IMR-90 (cell line): Measurements from ENCODE around the gene LRPPRC. TPM values are rescaled to one million over a fixed set of nuclear protein-coding genes. Genes with fewer than 3 reads are reported as not detected.
A peak's percentile ranks its signal among the peaks of the same experiment; 100 is the strongest.

Experiments used
- ATAC-seq: fragments of 200-7000 bp; cut with Tn5 transposase; 2 replicates; pipeline ENCODE4 v1.9.1; 2020; ENCODE audit warnings: low read depth, mild to moderate bottlenecking, moderate library complexity
- BruUV-seq: library from RNA; stranded (reverse); fragments of 400-500 nt; replicated peaks from 2 replicates; lab custom pipeline; 2021; lab: Mats Ljungman, UMichigan
- CTCF ChIA-PET: fragments of 300-600 bp; formaldehyde crosslinking; extraction: SDS; loops from one replicate; lab custom pipeline; 2021; ENCODE audit warnings: antibody characterized with exemption; lab: Yijun Ruan, JAX
- POLR2A ChIA-PET: fragments of 300-600 bp; sonication (Branson Sonifier 250); formaldehyde crosslinking; loops from one replicate; lab custom pipeline; 2022; ENCODE audit warnings: antibody characterized with exemption; ENCODE audit not compliant: unreplicated experiment; lab: Charles Lee
- DNase-seq: peaks from one replicate; pipeline ENCODE4 v3.0.0; 2013
- H2AFZ ChIP-seq: replicated peaks from 2 replicates; pipeline ENCODE3; 2013; ENCODE audit warnings: low read length, mild to moderate bottlenecking; ENCODE audit not compliant: poor library complexity
- H2AK5ac ChIP-seq: 2 replicates; pipeline ENCODE4 v1.6.1; 2013; ENCODE audit warnings: low read depth, low read length, inconsistent platforms
- H2AK9ac ChIP-seq: replicated peaks from 2 replicates; pipeline ENCODE3; 2013; ENCODE audit warnings: mild to moderate bottlenecking, low read depth, low read length, moderate library complexity; ENCODE audit not compliant: poor library complexity
- H2BK120ac ChIP-seq: 2 replicates; pipeline ENCODE4 v1.6.1; 2013; ENCODE audit warnings: low read depth, low read length, inconsistent platforms
- H2BK15ac ChIP-seq: 3 replicates; pipeline ENCODE4 v1.6.1; 2013; ENCODE audit warnings: low read depth, low read length, inconsistent platforms
- H2BK20ac ChIP-seq: 2 replicates; pipeline ENCODE4 v1.6.1; 2013; ENCODE audit warnings: low read depth, mild to moderate bottlenecking, inconsistent platforms, low read length, moderate library complexity
- H2BK5ac ChIP-seq: 2 replicates; pipeline ENCODE4 v1.6.1; 2013; ENCODE audit warnings: mild to moderate bottlenecking, low read depth, low read length, inconsistent platforms; ENCODE audit not compliant: poor library complexity, severe bottlenecking
- H3K14ac ChIP-seq: replicated peaks from 2 replicates; pipeline ENCODE4 v1.6.1; 2013; ENCODE audit warnings: low read depth, low read length, inconsistent platforms
- H3K18ac ChIP-seq: 2 replicates; pipeline ENCODE4 v1.6.1; 2013; ENCODE audit warnings: low read depth, low read length, control low read depth
- H3K23ac ChIP-seq: 2 replicates; pipeline ENCODE4 v1.6.1; 2013; ENCODE audit warnings: low read depth, low read length, inconsistent platforms
- H3K27ac ChIP-seq: 2 replicates; pipeline ENCODE4 v1.5.1; 2013; ENCODE audit warnings: mild to moderate bottlenecking, control low read depth, low read length; ENCODE audit not compliant: insufficient read depth
- H3K27me3 ChIP-seq: 2 replicates; pipeline ENCODE4 v1.6.1; 2013; ENCODE audit warnings: low read length; ENCODE audit not compliant: control insufficient read depth, insufficient read depth
- H3K36me3 ChIP-seq: 2 replicates; pipeline ENCODE4 v1.6.1; 2013; ENCODE audit warnings: low read length, mixed read lengths; ENCODE audit not compliant: control insufficient read depth, insufficient read depth
- H3K4ac ChIP-seq: 2 replicates; pipeline ENCODE4 v1.6.1; 2013; ENCODE audit warnings: low read depth, low read length, inconsistent platforms
- H3K4me1 ChIP-seq: 2 replicates; pipeline ENCODE4 v1.6.1; 2013; ENCODE audit warnings: low read length, mixed read lengths; ENCODE audit not compliant: control insufficient read depth, insufficient read depth
- H3K4me2 ChIP-seq: 2 replicates; pipeline ENCODE4 v1.6.1; 2013; ENCODE audit warnings: low read depth, mild to moderate bottlenecking, control low read depth, low read length, moderate library complexity
- H3K4me3 ChIP-seq: 2 replicates; pipeline ENCODE4 v1.5.1; 2013; ENCODE audit warnings: low read depth, mild to moderate bottlenecking, control low read depth, low read length, moderate library complexity; ENCODE audit not compliant: insufficient read depth
- H3K56ac ChIP-seq: 2 replicates; pipeline ENCODE4 v1.6.1; 2013; ENCODE audit warnings: low read length, inconsistent platforms; ENCODE audit not compliant: insufficient read depth; ENCODE audit errors: extremely low read depth
- H3K79me1 ChIP-seq, 2 experiments: 2 replicates each; pipeline ENCODE4 v1.6.1; 2013; ENCODE audit warnings: low read length in 2 of 2, inconsistent platforms in 1 of 2, low read depth in 1 of 2
- H3K9ac ChIP-seq: 2 replicates; pipeline ENCODE4 v1.6.1; 2013; ENCODE audit warnings: low read depth, low read length, control low read depth
- H3K9me1 ChIP-seq: 2 replicates; pipeline ENCODE4 v1.6.1; 2013; ENCODE audit warnings: low read length, inconsistent platforms; ENCODE audit not compliant: insufficient read depth
- H3K9me3 ChIP-seq: 2 replicates; pipeline ENCODE4 v1.6.1; 2013; ENCODE audit warnings: low read length; ENCODE audit not compliant: control insufficient read depth, insufficient read depth
- H4K20me1 ChIP-seq: 2 replicates; pipeline ENCODE4 v1.6.1; 2013; ENCODE audit warnings: low read length, inconsistent platforms; ENCODE audit not compliant: insufficient read depth
- H4K5ac ChIP-seq: 2 replicates; pipeline ENCODE4 v1.6.1; 2013; ENCODE audit warnings: mild to moderate bottlenecking, low read depth, low read length, control low read depth
- H4K8ac ChIP-seq, 2 experiments: 2 replicates each; pipeline ENCODE4 v1.6.1; 2013; ENCODE audit warnings: low read depth in 2 of 2, low read length in 2 of 2, control low read depth in 1 of 2, inconsistent platforms in 1 of 2
- H4K91ac ChIP-seq: 2 replicates; pipeline ENCODE4 v1.6.1; 2013; ENCODE audit warnings: low read depth, low read length, inconsistent platforms; ENCODE audit not compliant: insufficient read depth
- CEBPB ChIP-seq: IDR thresholded peaks from 2 replicates; pipeline ENCODE4 v1.6.1; 2012; ENCODE audit warnings: low read depth, low read length, improper control_type of control experiment
- CTCF ChIP-seq: conservative IDR thresholded peaks from 2 replicates; pipeline ENCODE4 v1.5.1; 2012; ENCODE audit warnings: mild to moderate bottlenecking, low read depth, low read length, improper control_type of control experiment
- FOS ChIP-seq: fragments of 150-350 bp; IDR thresholded peaks from 2 replicates; pipeline ENCODE4 v1.6.1; 2016; ENCODE audit warnings: low read depth, low read length
- MAFK ChIP-seq: IDR thresholded peaks from 2 replicates; pipeline ENCODE4 v1.6.1; 2012; ENCODE audit warnings: low read depth, low read length, improper control_type of control experiment
- RAD21 ChIP-seq: IDR thresholded peaks from 2 replicates; pipeline ENCODE4 v1.6.1; 2012; ENCODE audit warnings: low read length, improper control_type of control experiment
- RCOR1 ChIP-seq: IDR thresholded peaks from 2 replicates; pipeline ENCODE4 v1.6.1; 2012; ENCODE audit warnings: mild to moderate bottlenecking, low read length, improper control_type of control experiment; ENCODE audit not compliant: insufficient replicate concordance
- RFX5 ChIP-seq: IDR thresholded peaks from 2 replicates; pipeline ENCODE4 v1.8.0; 2012; ENCODE audit warnings: low read depth, mild to moderate bottlenecking, low read length, moderate library complexity
- WGBS, 2 experiments: methylation state at CpG; one replicate each; pipeline versions ENCODE4 v1.1.5 to v1.1.7; 2013; ENCODE audit warnings: missing lambda C conversion rate in 2 of 2; ENCODE audit not compliant: insufficient read length in 1 of 2; ENCODE audit errors: extremely low coverage in 2 of 2; 5-methylcytosine and 5-hydroxymethylcytosine counted together
- dilution Hi-C: fragments of 300-500 bp; cut with HindIII; formaldehyde crosslinking; loops from one replicate; pipeline ENCODE4 v1.14.3; 2018; ENCODE audit warnings: low sequenced_read_pairs; ENCODE audit not compliant: unreplicated experiment
- in situ Hi-C: fragments of 300-500 bp; cut with MboI; formaldehyde crosslinking; loops from 3 replicates; pipeline ENCODE4 v1.14.3; 2019; ENCODE audit warnings: low sequenced_read_pairs, inconsistent platforms, mixed read lengths
- intact Hi-C: fragments of 100-400 bp; cut with micrococcal nuclease; formaldehyde crosslinking; loops from 2 replicates; pipeline ENCODE4 v1.10.0; 2022
- polyA plus RNA-seq, 3 experiments: library from polyadenylated mRNA; depleted of rRNA; stranded (reverse); fragments of >200 nt; gene quantifications; 2 replicates each; pipeline ENCODE4 v1.2.3, GENCODE V29; 2012; ENCODE audit warnings: low replicate concordance in 1 of 3
- total RNA-seq: library from RNA; depleted of rRNA; stranded (reverse); fragments of >200 nt; gene quantifications from 2 replicates; pipeline ENCODE4 v1.2.3, GENCODE V29; 2012

Gene LRPPRC
- total and polyA plus RNA-seq, 2 of the 4 experiments (the other 2 are of a cell fraction): 30.4 to 36.0 TPM

- Histone ChIP-seq H3K14ac (no peak overlapping the region), H3K27me3 (peaks cover 4% of the 10 kb centered on the region), H3K9me1 (peaks cover 7% of the 10 kb centered on the region), H2BK120ac (no peak overlapping the region), H4K8ac (no peak overlapping the region), H2AK9ac (no peak overlapping the region), H2AFZ (no peak overlapping the region), H3K23ac (no peak overlapping the region), H3K4me3 (no peak overlapping the region), H4K91ac (no peak overlapping the region), H3K9me3 (no peaks in the 10 kb centered on the region), H2BK20ac (peak overlapping the region; percentile 32; the same call in 1 of the 2 replicates), H3K18ac (no peak overlapping the region), H3K56ac (no peak overlapping the region), H2AK5ac (peak overlapping the region; percentile 60; the same call in 1 of the 2 replicates), H3K4ac (no peak overlapping the region; the same call in 1 of the 2 replicates), H3K27ac (no peak overlapping the region), H3K9ac (no peak overlapping the region), H4K20me1 (no peaks in the 10 kb centered on the region), H3K4me1 (peaks cover 4% of the 10 kb centered on the region), H3K4me2 (no peak overlapping the region), H3K79me1 (no peaks in the 10 kb centered on the region), H4K5ac (no peak overlapping the region), H3K36me3 (no peaks in the 10 kb centered on the region), H2BK15ac (no peak overlapping the region), H2BK5ac (no peak overlapping the region)
- ATAC-seq: no peak
- ChIA-PET CTCF (no interaction called here), POLR2A (no interaction called here)
- intact Hi-C loops (no loop called here), dilution Hi-C loops (no loop called here), in situ Hi-C loops (no loop called here)
- no peak for DNase-seq
- no CpG with 5 or more reads among the region's 9 CpGs for WGBS, 2 experiments
- BruUV-seq: no TSS peak
- no peak for TF ChIP-seq RAD21
- TF ChIP-seq FOS: no peak
- no peak for TF ChIP-seq RCOR1
- no peak for TF ChIP-seq CTCF
- no peak for TF ChIP-seq RFX5
- TF ChIP-seq MAFK: no peak
- no peak for TF ChIP-seq CEBPB
These were observed 115.3 kb downstream of the LRPPRC start for GRCh38 chr2:43880471-43880870.
